Measurements from ENCODE around the gene N4BP2L1.
A peak's percentile ranks its signal among the peaks of the same experiment; 100 is the strongest.
"Not testable (repeated sequence)": the region's sequence is repeated elsewhere in the genome, so short reads cannot be mapped to it uniquely, and the experiment has no call there.

Gene N4BP2L1

DNA sequence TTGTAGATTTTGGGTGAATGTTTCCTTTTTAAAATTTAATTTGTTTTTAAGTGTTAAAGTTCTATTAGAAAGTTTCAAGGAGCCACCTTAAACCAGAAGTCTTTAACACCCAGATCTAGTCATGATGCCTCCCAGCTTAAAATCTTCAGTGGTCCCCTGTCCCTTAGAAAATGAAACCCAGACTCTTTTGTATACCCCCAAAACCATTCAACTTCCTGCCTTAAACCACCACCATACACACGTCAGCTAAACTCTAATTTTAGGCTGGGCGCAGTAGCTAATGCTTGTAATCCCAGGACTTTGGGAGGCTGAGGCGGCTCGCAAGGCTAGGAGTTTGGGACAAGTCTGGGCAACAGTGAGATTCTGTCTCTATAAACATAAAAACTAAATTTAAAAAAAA lies 37.9 kb downstream of the N4BP2L1 start:
- DNase-seq (ENCODE audit: low spot score) = no peak

DNA sequence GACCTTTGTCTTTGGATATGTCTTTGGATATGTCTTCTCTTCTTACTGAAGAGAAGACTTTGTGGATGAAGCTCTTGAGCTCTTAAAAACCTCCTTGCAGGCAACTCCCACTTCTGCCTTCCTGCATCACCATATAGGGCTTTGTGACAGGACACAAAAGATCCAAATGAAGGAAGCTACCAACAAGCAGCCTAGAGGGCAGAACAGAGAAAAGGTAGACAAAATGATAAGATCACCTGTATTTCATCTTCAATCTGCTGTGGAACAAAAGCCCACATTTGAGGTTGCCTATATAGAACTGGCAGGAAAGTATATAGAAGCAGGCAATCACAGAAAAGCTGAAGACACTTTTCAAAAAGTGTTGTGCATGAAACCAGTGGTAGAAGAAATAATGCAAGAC lies 42.5 kb downstream of the N4BP2L1 start:
- no peak for DNase-seq (ENCODE audit: low spot score)

DNA sequence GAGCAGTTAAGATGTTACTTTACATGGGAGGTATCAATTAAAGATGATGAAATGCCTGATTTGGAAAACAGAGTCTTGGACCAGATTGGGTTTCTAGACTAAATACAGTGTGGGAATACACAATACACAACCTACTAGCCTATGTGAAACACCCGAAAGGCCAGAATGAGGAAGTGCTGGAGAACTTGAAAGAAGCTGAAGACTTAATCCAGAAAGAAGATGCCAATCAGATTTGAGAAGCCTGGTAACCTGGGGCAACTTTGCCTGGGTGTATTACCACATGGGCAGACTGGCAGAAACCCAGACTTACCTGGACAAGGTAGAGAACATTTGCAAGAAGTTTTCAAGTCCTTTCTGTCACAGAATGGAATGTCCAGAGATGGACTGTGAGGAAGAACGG lies 43.2 kb downstream of the N4BP2L1 start:
- no peak for DNase-seq (ENCODE audit: low spot score)

DNA sequence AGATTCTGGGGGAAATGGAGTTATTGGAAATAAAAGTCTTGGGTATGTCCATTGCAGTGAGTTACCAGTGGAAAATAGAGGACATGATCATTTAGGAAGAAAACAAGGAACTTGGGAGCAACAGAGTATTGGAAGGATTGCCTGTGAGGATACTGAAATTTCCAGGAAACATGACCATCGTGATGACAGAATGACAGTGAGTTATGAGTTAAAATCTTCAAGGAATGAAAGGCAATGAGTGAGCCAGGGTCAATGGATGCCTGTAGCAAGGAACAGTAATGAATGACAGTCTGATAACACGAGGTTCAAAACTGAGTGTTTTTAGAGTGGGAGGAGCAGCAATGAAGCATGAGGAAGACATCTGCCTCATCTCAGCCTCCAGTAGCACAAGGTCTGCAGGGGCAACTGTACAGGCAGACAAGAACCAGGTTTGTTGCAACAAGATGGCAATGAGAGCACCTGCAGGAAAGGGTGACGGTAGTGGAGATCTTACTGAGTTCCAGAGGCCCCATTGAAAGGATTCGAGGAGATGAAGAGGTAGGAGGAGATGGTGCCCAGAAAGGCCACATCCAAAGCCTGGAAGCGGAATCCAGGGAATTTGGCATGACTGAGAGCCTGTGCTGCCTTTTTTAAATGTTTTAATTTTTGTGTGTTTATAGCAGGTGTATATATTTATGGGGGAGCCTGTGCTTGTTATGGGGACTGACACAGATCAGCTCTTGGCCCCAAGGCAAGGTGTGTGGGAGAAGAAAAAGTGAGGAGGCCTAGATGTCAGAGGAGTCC lies 43.9 kb downstream of the N4BP2L1 start:
- DNase-seq (ENCODE audit: low spot score) = no peak

DNA sequence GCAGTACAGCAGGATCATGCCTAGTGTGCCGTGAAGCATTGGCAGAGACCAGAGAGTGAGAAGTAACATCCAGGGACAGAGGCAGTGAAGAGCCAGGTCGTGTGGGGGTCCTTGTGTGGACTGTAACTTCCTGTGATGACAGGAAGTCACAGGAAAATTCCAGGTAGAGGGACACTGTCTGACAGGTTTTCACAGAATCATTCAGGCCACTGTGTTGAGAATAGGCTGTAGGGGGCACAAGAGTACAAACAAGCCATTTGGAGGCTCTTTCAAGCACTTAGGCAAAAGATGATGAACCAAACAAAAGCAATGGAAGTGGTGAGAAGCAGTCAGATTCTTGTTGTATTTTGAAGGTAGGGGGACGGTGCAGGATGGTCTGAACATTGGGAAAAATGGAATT lies 46.4 kb downstream of the N4BP2L1 start:
- DNase-seq (ENCODE audit: low spot score) = peak; percentile 16

DNA sequence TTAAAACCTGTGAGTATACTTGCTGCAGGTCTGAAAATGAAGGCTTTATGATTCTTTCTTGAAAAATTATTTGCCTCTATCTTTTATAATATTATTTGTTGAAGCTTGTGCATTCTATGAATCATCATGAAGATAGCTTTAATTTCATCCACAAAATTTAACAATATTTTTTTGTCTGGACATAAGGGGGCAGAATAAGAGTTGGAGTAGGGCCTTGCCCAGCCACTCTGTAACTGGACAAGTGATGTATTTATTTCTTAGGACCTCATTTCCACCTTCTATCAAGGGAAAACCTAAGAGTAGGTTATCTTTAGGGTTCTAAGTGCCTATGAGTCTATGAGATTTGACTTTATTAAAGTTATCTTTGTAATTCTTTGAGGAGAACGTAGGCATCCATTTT lies 49.9 kb downstream of the N4BP2L1 start:
- DNase-seq (ENCODE audit: low spot score) = no peak

DNA sequence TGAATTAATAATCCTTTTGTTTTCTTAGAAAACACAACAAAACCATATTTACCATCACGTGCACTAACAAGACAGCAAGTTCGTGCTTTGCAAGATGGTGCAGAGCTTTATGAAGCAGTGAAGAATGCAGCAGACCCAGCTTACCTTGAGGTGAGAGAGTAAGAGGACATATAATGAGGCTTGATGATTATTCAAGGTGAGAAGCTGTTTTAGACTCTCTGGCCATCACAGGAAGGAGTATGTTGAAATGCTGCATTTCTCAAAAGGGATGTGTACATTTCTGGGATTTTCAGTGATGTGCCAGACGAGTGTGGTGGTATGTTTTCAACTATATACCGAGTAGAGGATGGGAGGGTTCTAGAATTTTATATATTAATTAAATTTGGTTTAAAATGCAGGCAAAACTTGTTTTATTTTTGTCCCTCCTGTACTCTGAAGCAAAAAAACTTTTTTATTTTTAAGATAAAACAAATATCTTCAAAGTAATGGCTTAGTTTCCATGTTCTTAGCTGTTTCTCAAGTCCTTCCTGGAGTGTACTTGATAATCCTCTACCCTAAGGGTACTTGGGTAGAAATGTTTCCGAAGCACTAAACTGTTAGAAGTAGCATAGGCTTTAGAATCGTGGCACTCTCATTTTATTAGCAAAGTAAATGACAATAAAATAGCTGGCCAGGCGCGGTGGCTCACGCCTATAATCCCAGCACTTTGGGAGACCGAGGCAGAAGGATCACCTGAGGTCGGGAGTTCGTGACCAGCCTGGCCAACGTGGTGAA lies 51.1 kb downstream of the N4BP2L1 start:
- DNase-seq (ENCODE audit: low spot score) = no peak

DNA sequence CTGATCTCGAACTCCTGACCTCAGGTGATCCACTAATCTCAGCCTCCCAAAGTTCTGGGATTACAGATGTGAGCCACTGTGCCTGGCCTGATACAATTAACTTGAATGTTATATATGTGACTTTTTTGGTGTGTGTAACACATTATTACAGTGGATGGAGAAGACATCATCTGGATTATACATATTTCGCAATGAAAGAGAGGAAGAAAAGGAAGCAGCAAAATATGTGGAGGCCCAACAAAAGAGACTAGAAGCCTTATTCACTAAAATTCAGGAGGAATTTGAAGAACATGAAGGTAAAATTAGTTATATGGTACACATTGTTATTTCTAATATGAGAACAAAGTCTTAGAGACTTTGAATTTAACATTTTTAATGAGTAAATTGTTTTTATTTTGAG lies 57.1 kb downstream of the N4BP2L1 start:
- DNase-seq (ENCODE audit: low spot score) = no peak

DNA sequence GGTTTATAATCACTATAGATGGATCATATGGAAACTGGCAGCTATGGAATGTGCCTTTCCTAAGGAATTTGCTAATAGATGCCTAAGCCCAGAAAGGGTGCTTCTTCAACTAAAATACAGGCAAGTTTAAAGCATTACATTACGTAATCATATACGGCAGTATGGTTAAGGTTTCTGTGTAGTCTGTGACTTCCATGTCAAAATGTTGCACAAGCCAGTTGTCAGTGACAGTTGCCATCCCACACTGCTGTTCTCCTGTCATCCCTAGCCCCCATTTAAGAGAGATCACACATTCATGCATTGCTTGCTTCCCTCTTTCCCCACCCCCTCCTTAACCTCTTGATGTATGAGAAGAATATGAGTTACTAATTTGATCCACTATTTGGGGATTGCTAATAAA lies 65.4 kb downstream of the N4BP2L1 start:
- DNase-seq (ENCODE audit: low spot score) = peak; percentile 29

DNA sequence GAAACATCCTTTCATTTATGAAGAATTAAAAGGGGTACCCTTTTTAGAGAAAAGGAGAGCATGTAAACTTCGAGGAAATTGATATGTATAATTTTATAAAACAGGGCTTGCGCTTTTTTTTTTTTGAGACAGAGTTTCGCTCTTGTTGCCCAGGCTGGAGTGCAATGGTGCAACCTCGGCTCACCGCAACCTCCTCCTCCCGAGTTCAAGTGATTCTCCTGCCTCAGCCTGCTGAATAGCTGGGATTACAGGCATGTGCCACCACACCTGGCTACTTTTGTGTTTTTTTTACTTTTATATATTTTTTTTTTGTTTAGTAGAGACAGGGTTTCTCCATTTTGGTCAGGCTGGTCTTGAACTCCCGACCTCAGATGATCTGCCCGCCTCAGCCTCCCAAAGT lies 72.0 kb downstream of the N4BP2L1 start:
- DNase-seq (ENCODE audit: low spot score) = not testable (repeated sequence)

DNA sequence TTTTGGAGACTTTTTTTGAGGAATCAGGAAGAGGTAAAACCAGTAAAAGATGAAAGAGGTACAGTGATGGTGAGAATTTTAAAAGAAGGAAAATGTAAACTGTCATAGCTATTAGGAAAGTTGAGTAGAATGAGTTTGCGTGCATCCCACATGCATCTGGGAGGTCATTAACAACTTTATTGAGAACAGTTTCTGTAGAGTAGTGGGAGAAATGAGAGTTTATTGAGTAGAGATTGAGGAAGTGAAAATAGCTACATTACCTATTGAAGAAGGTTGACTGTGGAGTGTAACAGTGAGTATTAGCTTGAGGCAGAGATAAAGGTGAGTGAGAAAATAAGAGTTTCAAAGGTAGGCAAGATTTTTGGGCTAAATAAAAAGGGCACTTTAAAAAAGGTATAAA lies 73.9 kb downstream of the N4BP2L1 start:
- no peak for DNase-seq (ENCODE audit: low spot score)

DNA sequence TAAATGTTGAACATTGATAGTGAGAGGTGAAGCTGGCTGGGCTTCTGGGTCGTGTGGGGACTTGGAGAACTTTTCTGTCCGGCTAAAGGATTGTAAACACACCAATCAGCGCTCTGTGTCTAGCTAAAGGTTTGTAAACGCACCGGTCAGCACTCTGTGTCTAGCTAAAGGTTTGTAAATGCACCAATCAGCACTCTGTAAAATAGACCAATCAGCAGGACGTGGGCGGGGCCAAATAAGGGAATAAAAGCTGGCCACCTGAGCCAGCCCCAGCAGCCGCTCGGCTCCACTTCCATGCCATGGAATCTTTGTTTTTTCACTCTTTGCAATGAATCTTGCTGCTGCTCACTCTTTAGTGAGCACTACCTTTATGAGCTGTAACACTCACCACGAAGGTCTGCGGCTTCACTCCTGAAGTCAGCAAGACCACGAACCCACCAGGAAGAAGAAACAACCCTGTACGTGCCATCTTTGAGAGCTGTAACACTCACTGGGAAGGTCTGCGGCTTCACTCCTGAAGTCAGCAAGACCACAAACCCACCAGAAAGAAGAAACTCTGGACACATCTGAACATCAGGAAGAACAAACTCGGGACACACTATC lies 77.0 kb downstream of the N4BP2L1 start:
- not testable (repeated sequence) for DNase-seq (ENCODE audit: low spot score)

Measured in putamen (tissue), 1 donor.